ENCODE results near the gene CAPZA2.

DNA sequence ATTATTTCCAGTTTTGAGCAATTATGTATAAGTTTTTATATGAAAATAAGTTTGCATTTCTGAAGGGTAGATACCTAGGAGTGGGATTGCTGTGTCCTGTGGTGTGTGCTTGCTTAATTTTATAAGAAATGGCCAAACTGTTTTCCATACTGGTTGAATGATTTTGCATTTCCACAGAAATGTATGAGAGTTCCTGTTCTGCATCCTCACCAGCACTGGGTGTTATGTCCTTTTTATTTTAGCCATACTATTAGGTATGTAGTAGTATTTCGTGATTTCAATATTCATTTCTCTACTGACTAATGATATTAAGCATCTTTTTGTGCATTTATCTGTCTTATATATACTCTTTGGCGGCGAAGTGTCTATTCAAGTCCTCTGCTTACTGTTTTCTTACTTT is 22.3 kb downstream of the CAPZA2 start:
- TF ChIP-seq, protein P1, sequence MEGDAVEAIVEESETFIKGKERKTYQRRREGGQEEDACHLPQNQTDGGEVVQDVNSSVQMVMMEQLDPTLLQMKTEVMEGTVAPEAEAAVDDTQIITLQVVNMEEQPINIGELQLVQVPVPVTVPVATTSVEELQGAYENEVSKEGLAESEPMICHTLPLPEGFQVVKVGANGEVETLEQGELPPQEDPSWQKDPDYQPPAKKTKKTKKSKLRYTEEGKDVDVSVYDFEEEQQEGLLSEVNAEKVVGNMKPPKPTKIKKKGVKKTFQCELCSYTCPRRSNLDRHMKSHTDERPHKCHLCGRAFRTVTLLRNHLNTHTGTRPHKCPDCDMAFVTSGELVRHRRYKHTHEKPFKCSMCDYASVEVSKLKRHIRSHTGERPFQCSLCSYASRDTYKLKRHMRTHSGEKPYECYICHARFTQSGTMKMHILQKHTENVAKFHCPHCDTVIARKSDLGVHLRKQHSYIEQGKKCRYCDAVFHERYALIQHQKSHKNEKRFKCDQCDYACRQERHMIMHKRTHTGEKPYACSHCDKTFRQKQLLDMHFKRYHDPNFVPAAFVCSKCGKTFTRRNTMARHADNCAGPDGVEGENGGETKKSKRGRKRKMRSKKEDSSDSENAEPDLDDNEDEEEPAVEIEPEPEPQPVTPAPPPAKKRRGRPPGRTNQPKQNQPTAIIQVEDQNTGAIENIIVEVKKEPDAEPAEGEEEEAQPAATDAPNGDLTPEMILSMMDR (IDR thresholded peaks at IDR 0.05) = no peak
- no peak for TF ChIP-seq POLR2AphosphoS5 (IDR thresholded peaks at IDR 0.05)
- TF ChIP-seq POLR2A (IDR thresholded peaks at IDR 0.05) = no peak
